IMR-90 (cell line): Measurements from ENCODE around the gene RANBP9. TPM values are rescaled to one million over a fixed set of nuclear protein-coding genes. Genes with fewer than 3 reads are reported as not detected.

Source experiments
- ATAC-seq: fragments of 200-7000 bp; cut with Tn5 transposase; 2 replicates; pipeline ENCODE4 v1.9.1; 2020; ENCODE audit warnings: low read depth, mild to moderate bottlenecking, moderate library complexity
- BruUV-seq: library from RNA; stranded (reverse); fragments of 400-500 nt; replicated peaks from 2 replicates; lab custom pipeline; 2021; lab: Mats Ljungman, UMichigan
- CTCF ChIA-PET: fragments of 300-600 bp; formaldehyde crosslinking; extraction: SDS; loops from one replicate; lab custom pipeline; 2021; ENCODE audit warnings: antibody characterized with exemption; lab: Yijun Ruan, JAX
- POLR2A ChIA-PET: fragments of 300-600 bp; sonication (Branson Sonifier 250); formaldehyde crosslinking; loops from one replicate; lab custom pipeline; 2022; ENCODE audit warnings: antibody characterized with exemption; ENCODE audit not compliant: unreplicated experiment; lab: Charles Lee
- DNase-seq: peaks from one replicate; pipeline ENCODE4 v3.0.0; 2013
- H2AFZ ChIP-seq: replicated peaks from 2 replicates; pipeline ENCODE3; 2013; ENCODE audit warnings: low read length, mild to moderate bottlenecking; ENCODE audit not compliant: poor library complexity
- H2AK5ac ChIP-seq: 2 replicates; pipeline ENCODE4 v1.6.1; 2013; ENCODE audit warnings: low read depth, low read length, inconsistent platforms
- H2AK9ac ChIP-seq: replicated peaks from 2 replicates; pipeline ENCODE3; 2013; ENCODE audit warnings: mild to moderate bottlenecking, low read depth, low read length, moderate library complexity; ENCODE audit not compliant: poor library complexity
- H2BK120ac ChIP-seq: 2 replicates; pipeline ENCODE4 v1.6.1; 2013; ENCODE audit warnings: low read depth, low read length, inconsistent platforms
- H2BK15ac ChIP-seq: 3 replicates; pipeline ENCODE4 v1.6.1; 2013; ENCODE audit warnings: low read depth, low read length, inconsistent platforms
- H2BK20ac ChIP-seq: 2 replicates; pipeline ENCODE4 v1.6.1; 2013; ENCODE audit warnings: low read depth, mild to moderate bottlenecking, inconsistent platforms, low read length, moderate library complexity
- H2BK5ac ChIP-seq: 2 replicates; pipeline ENCODE4 v1.6.1; 2013; ENCODE audit warnings: mild to moderate bottlenecking, low read depth, low read length, inconsistent platforms; ENCODE audit not compliant: poor library complexity, severe bottlenecking
- H3K14ac ChIP-seq: replicated peaks from 2 replicates; pipeline ENCODE4 v1.6.1; 2013; ENCODE audit warnings: low read depth, low read length, inconsistent platforms
- H3K18ac ChIP-seq: 2 replicates; pipeline ENCODE4 v1.6.1; 2013; ENCODE audit warnings: low read depth, low read length, control low read depth
- H3K23ac ChIP-seq: 2 replicates; pipeline ENCODE4 v1.6.1; 2013; ENCODE audit warnings: low read depth, low read length, inconsistent platforms
- H3K27ac ChIP-seq: 2 replicates; pipeline ENCODE4 v1.5.1; 2013; ENCODE audit warnings: mild to moderate bottlenecking, control low read depth, low read length; ENCODE audit not compliant: insufficient read depth
- H3K27me3 ChIP-seq: 2 replicates; pipeline ENCODE4 v1.6.1; 2013; ENCODE audit warnings: low read length; ENCODE audit not compliant: control insufficient read depth, insufficient read depth
- H3K36me3 ChIP-seq: 2 replicates; pipeline ENCODE4 v1.6.1; 2013; ENCODE audit warnings: low read length, mixed read lengths; ENCODE audit not compliant: control insufficient read depth, insufficient read depth
- H3K4ac ChIP-seq: 2 replicates; pipeline ENCODE4 v1.6.1; 2013; ENCODE audit warnings: low read depth, low read length, inconsistent platforms
- H3K4me1 ChIP-seq: 2 replicates; pipeline ENCODE4 v1.6.1; 2013; ENCODE audit warnings: low read length, mixed read lengths; ENCODE audit not compliant: control insufficient read depth, insufficient read depth
- H3K4me2 ChIP-seq: 2 replicates; pipeline ENCODE4 v1.6.1; 2013; ENCODE audit warnings: low read depth, mild to moderate bottlenecking, control low read depth, low read length, moderate library complexity
- H3K4me3 ChIP-seq: 2 replicates; pipeline ENCODE4 v1.5.1; 2013; ENCODE audit warnings: low read depth, mild to moderate bottlenecking, control low read depth, low read length, moderate library complexity; ENCODE audit not compliant: insufficient read depth
- H3K56ac ChIP-seq: 2 replicates; pipeline ENCODE4 v1.6.1; 2013; ENCODE audit warnings: low read length, inconsistent platforms; ENCODE audit not compliant: insufficient read depth; ENCODE audit errors: extremely low read depth
- H3K79me1 ChIP-seq, 2 experiments: 2 replicates each; pipeline ENCODE4 v1.6.1; 2013; ENCODE audit warnings: low read length in 2 of 2, inconsistent platforms in 1 of 2, low read depth in 1 of 2
- H3K9ac ChIP-seq: 2 replicates; pipeline ENCODE4 v1.6.1; 2013; ENCODE audit warnings: low read depth, low read length, control low read depth
- H3K9me1 ChIP-seq: 2 replicates; pipeline ENCODE4 v1.6.1; 2013; ENCODE audit warnings: low read length, inconsistent platforms; ENCODE audit not compliant: insufficient read depth
- H3K9me3 ChIP-seq: 2 replicates; pipeline ENCODE4 v1.6.1; 2013; ENCODE audit warnings: low read length; ENCODE audit not compliant: control insufficient read depth, insufficient read depth
- H4K20me1 ChIP-seq: 2 replicates; pipeline ENCODE4 v1.6.1; 2013; ENCODE audit warnings: low read length, inconsistent platforms; ENCODE audit not compliant: insufficient read depth
- H4K5ac ChIP-seq: 2 replicates; pipeline ENCODE4 v1.6.1; 2013; ENCODE audit warnings: mild to moderate bottlenecking, low read depth, low read length, control low read depth
- H4K8ac ChIP-seq, 2 experiments: 2 replicates each; pipeline ENCODE4 v1.6.1; 2013; ENCODE audit warnings: low read depth in 2 of 2, low read length in 2 of 2, control low read depth in 1 of 2, inconsistent platforms in 1 of 2
- H4K91ac ChIP-seq: 2 replicates; pipeline ENCODE4 v1.6.1; 2013; ENCODE audit warnings: low read depth, low read length, inconsistent platforms; ENCODE audit not compliant: insufficient read depth
- BHLHE40 ChIP-seq: fragments of 150-350 bp; IDR thresholded peaks from 2 replicates; pipeline ENCODE4 v1.6.1; 2016; ENCODE audit warnings: mild to moderate bottlenecking, low read depth, low read length
- CEBPB ChIP-seq: IDR thresholded peaks from 2 replicates; pipeline ENCODE4 v1.6.1; 2012; ENCODE audit warnings: low read depth, low read length, improper control_type of control experiment
- CHD1 ChIP-seq: IDR thresholded peaks from 2 replicates; pipeline ENCODE4 v1.6.1; 2012; ENCODE audit warnings: low read depth, low read length, improper control_type of control experiment
- CTCF ChIP-seq: conservative IDR thresholded peaks from 2 replicates; pipeline ENCODE4 v1.5.1; 2012; ENCODE audit warnings: mild to moderate bottlenecking, low read depth, low read length, improper control_type of control experiment
- ELK1 ChIP-seq: fragments of 150-350 bp; IDR thresholded peaks from 2 replicates; pipeline ENCODE4 v1.6.1; 2016; ENCODE audit warnings: low read depth, mild to moderate bottlenecking, low read length, moderate library complexity, borderline replicate concordance
- FOS ChIP-seq: fragments of 150-350 bp; IDR thresholded peaks from 2 replicates; pipeline ENCODE4 v1.6.1; 2016; ENCODE audit warnings: low read depth, low read length
- MAFK ChIP-seq: IDR thresholded peaks from 2 replicates; pipeline ENCODE4 v1.6.1; 2012; ENCODE audit warnings: low read depth, low read length, improper control_type of control experiment
- MAZ ChIP-seq: IDR thresholded peaks from 2 replicates; pipeline ENCODE4 v1.6.1; 2012; ENCODE audit warnings: low read depth, mild to moderate bottlenecking, low read length, improper control_type of control experiment, moderate library complexity, borderline replicate concordance
- MXI1 ChIP-seq: IDR thresholded peaks from 2 replicates; pipeline ENCODE4 v1.6.1; 2012; ENCODE audit warnings: low read depth, mild to moderate bottlenecking, low read length, moderate library complexity, borderline replicate concordance
- NFE2L2 ChIP-seq: fragments of 150-350 bp; IDR thresholded peaks from 2 replicates; pipeline ENCODE4 v1.6.1; 2016; ENCODE audit warnings: low read depth, mild to moderate bottlenecking, low read length
- POLR2A ChIP-seq: IDR thresholded peaks from 2 replicates; pipeline ENCODE4 v1.6.1; 2012; ENCODE audit warnings: mild to moderate bottlenecking, low read depth, low read length
- RAD21 ChIP-seq: IDR thresholded peaks from 2 replicates; pipeline ENCODE4 v1.6.1; 2012; ENCODE audit warnings: low read length, improper control_type of control experiment
- RCOR1 ChIP-seq: IDR thresholded peaks from 2 replicates; pipeline ENCODE4 v1.6.1; 2012; ENCODE audit warnings: mild to moderate bottlenecking, low read length, improper control_type of control experiment; ENCODE audit not compliant: insufficient replicate concordance
- RFX5 ChIP-seq: IDR thresholded peaks from 2 replicates; pipeline ENCODE4 v1.8.0; 2012; ENCODE audit warnings: low read depth, mild to moderate bottlenecking, low read length, moderate library complexity
- SMC3 ChIP-seq: fragments of 150-350 bp; IDR thresholded peaks from 2 replicates; pipeline ENCODE4 v1.6.1; 2016; ENCODE audit warnings: low read depth, mild to moderate bottlenecking, antibody characterized with exemption, low read length, moderate library complexity
- dilution Hi-C: fragments of 300-500 bp; cut with HindIII; formaldehyde crosslinking; loops from one replicate; pipeline ENCODE4 v1.14.3; 2018; ENCODE audit warnings: low sequenced_read_pairs; ENCODE audit not compliant: unreplicated experiment
- in situ Hi-C: fragments of 300-500 bp; cut with MboI; formaldehyde crosslinking; loops from 3 replicates; pipeline ENCODE4 v1.14.3; 2019; ENCODE audit warnings: low sequenced_read_pairs, inconsistent platforms, mixed read lengths
- intact Hi-C: fragments of 100-400 bp; cut with micrococcal nuclease; formaldehyde crosslinking; loops from 2 replicates; pipeline ENCODE4 v1.10.0; 2022
- polyA plus RNA-seq, 3 experiments: library from polyadenylated mRNA; depleted of rRNA; stranded (reverse); fragments of >200 nt; gene quantifications; 2 replicates each; pipeline ENCODE4 v1.2.3, GENCODE V29; 2012; ENCODE audit warnings: low replicate concordance in 1 of 3
- total RNA-seq: library from RNA; depleted of rRNA; stranded (reverse); fragments of >200 nt; gene quantifications from 2 replicates; pipeline ENCODE4 v1.2.3, GENCODE V29; 2012
- TF ChIP-seq, protein P1 (sequence below): fragments of 150-350 bp; IDR thresholded peaks from 2 replicates; pipeline ENCODE4 v1.6.1; 2017; ENCODE audit warnings: mild to moderate bottlenecking, antibody characterized with exemption, low read length, low read depth

The RANBP9 gene
- total and polyA plus RNA-seq, 2 of the 4 experiments (the other 2 are of a cell fraction), result 17.7 to 27.8 TPM

DNA sequence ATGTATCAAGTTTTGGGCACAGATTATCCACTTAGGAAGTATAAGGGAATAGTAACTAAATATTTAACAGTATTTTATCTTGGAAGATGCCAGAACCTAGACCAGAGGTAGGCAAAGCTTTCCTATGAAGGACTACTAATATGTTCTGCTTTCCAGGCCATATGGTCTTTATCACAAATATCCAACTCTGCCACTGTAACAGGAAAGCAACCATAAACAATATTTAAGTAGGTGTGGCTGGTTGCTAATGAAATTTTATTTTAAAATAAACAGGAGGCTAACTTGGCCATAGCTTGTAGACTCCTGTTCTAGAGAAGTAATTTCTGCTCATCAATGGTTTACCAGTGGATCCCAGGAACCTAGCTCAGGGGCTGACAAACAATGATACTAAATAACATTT, 57.1 kb downstream of the RANBP9 start:
- no peak overlapping the region for H3K27ac ChIP-seq
- no peak overlapping the region for H3K56ac ChIP-seq
- ATAC-seq, result no peak; the same call in 1 of the 2 replicates
- no peak overlapping the region for H2AK5ac ChIP-seq
- no peaks in the 10 kb centered on the region for H3K9me3 ChIP-seq
- H4K91ac ChIP-seq, result no peak overlapping the region
- no peak overlapping the region for H2BK5ac ChIP-seq
- H3K9ac ChIP-seq, result no peak overlapping the region
- H3K4me1 ChIP-seq, result no peaks in the 10 kb centered on the region
- H4K8ac ChIP-seq, result no peak overlapping the region
- H3K4me2 ChIP-seq, result no peak overlapping the region
- POLR2A ChIA-PET, result no interaction called here
- in situ Hi-C loops, result no loop called here
- H2BK15ac ChIP-seq, result no peak overlapping the region
- DNase-seq, result no peak
- peaks cover 3% of the 10 kb centered on the region; the same call in 1 of the 2 replicates for H4K20me1 ChIP-seq
- peaks cover 14 to 30% of the 10 kb centered on the region in 2 experiments for H3K79me1 ChIP-seq
- no TSS peak for BruUV-seq
- H3K4me3 ChIP-seq, result no peak overlapping the region
- intact Hi-C loops, result no loop called here
- H3K14ac ChIP-seq, result no peak overlapping the region
- H3K23ac ChIP-seq, result no peak overlapping the region
- H3K36me3 ChIP-seq, result 0 out of 2 replicates have a peak, but pooled peaks cover 2% of the 10 kb centered on the region
- no peak overlapping the region for H3K18ac ChIP-seq
- no peak overlapping the region for H2BK120ac ChIP-seq
- H2BK20ac ChIP-seq, result no peak overlapping the region
- TF ChIP-seq NFE2L2 (no peak), MAFK (no peak), MAZ (no peak), POLR2A (no peak), CHD1 (no peak), FOS (no peak), SMC3 (no peak), BHLHE40 (no peak), MXI1 (no peak), CEBPB (no peak), ELK1 (no peak), RAD21 (no peak), RCOR1 (no peak), RFX5 (no peak), CTCF (no peak)
- TF ChIP-seq, protein P1, sequence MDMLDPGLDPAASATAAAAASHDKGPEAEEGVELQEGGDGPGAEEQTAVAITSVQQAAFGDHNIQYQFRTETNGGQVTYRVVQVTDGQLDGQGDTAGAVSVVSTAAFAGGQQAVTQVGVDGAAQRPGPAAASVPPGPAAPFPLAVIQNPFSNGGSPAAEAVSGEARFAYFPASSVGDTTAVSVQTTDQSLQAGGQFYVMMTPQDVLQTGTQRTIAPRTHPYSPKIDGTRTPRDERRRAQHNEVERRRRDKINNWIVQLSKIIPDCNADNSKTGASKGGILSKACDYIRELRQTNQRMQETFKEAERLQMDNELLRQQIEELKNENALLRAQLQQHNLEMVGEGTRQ, result no peak
- no peak overlapping the region for H4K5ac ChIP-seq
- H3K27me3 ChIP-seq, result no peaks in the 10 kb centered on the region
- CTCF ChIA-PET, result no interaction called here
- dilution Hi-C loops, result no loop called here
- no peak overlapping the region for H2AK9ac ChIP-seq
- H3K4ac ChIP-seq, result no peak overlapping the region
- peaks cover 5% of the 10 kb centered on the region for H3K9me1 ChIP-seq
- no peak overlapping the region for H2AFZ ChIP-seq
